T-helper 2 cell treated with Interferon-gamma antibody and Interleukin-4, amounts not matched to agents 5 μg/mL and 100 μg/mL, for 36 hours (primary cell): ENCODE data around the gene AMBRA1.

ENCODE experiments used
- DNase-seq: peaks from one replicate; pipeline ENCODE4 v3.0.0; 2021; ENCODE audit warnings: low spot score
- H3K27ac Mint-ChIP-seq: one replicate; pipeline ENCODE4 v1.8.0; 2021; ENCODE audit warnings: mild to moderate bottlenecking, mixed read lengths
- H3K27me3 Mint-ChIP-seq: one replicate; pipeline ENCODE4 v1.8.0; 2021; ENCODE audit warnings: low read depth, mixed read lengths
- H3K36me3 Mint-ChIP-seq: one replicate; pipeline ENCODE4 v1.8.0; 2021; ENCODE audit warnings: low read depth, mixed read lengths
- H3K4me1 Mint-ChIP-seq: one replicate; pipeline ENCODE4 v1.8.0; 2021; ENCODE audit warnings: low read depth, mixed read lengths
- H3K4me3 Mint-ChIP-seq: one replicate; pipeline ENCODE4 v1.8.0; 2022; ENCODE audit warnings: mild to moderate bottlenecking, moderate library complexity, mixed read lengths
- H3K9me3 Mint-ChIP-seq: one replicate; pipeline ENCODE4 v1.8.0; 2021; ENCODE audit warnings: mixed read lengths

The AMBRA1 gene

DNA sequence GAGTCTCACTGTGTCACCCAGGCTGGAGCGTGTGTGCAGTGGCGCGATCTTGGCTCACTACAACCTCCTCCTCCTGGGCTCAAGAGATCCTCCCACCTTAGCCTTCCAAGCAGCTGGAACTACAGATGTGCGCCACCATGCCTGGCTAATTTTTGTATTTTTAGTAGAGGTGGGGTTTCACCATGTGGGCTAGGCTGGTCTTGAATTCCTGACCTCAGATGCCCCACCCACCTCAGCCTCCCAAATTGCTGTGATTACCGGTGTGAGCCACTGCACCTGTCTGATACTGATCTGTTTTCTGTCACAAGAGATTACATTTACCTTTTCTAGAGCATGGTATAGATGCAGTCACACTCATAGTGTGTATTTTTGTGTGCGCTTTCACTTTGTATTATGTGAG, 35.1 kb upstream of the AMBRA1 start:
- DNase-seq = no peak
- Mint-ChIP-seq H3K27ac (no peak overlapping the region), H3K9me3 (no peaks in the 10 kb centered on the region), H3K36me3 (peaks cover 22% of the 10 kb centered on the region), H3K4me3 (no peak overlapping the region), H3K27me3 (no peaks in the 10 kb centered on the region), H3K4me1 (peaks cover 2% of the 10 kb centered on the region)

DNA sequence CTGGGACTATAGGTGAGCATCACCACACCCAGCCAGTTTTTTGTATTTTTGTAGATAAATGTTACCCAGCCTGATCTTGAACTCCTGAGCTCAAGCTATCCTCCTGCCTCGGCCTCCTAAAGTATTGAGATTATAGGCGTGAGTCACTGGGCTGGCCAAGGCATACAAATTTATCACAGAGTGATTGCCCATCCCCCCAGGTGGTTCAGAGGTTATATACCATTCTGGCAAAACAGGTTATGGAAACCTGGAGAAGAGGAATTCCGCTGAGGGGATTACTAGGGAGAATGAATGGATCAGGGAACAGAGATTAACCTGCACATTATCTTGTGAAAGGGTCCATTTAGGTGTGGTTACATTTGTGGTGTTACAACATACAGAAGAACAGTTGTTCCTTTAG, 31.6 kb upstream of the AMBRA1 start:
- Mint-ChIP-seq H3K27me3 (no peaks in the 10 kb centered on the region), H3K9me3 (no peaks in the 10 kb centered on the region), H3K36me3 (peaks cover 34% of the 10 kb centered on the region), H3K4me3 (no peak overlapping the region), H3K27ac (no peak overlapping the region), H3K4me1 (peaks cover 9% of the 10 kb centered on the region)
- DNase-seq = no peak

DNA sequence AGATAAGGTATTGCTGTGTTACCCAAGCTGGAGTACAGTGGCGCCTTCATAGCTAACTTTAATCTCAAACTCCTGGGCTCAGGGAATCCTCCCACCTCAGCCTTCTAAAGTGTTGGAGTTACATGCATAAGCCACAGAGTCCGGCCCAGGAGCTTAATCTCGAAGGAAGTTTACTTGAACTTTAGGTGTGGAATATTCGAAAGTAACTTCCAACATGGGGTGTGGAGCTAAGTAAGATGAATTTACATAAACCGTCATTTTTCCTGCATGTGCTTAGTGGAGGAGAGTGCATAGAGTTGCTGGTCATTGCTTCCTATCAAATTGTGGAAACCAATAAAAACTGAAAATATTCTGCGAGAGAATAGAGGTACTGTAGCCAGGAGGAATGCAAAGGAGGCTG, 25.0 kb upstream of the AMBRA1 start:
- H3K4me1 Mint-ChIP-seq = peaks cover 32% of the 10 kb centered on the region
- H3K27me3 Mint-ChIP-seq = no peaks in the 10 kb centered on the region
- no peak for DNase-seq
- H3K36me3 Mint-ChIP-seq = peaks cover 21% of the 10 kb centered on the region
- H3K27ac Mint-ChIP-seq = peak overlapping the region; percentile 76
- no peaks in the 10 kb centered on the region for H3K9me3 Mint-ChIP-seq
- H3K4me3 Mint-ChIP-seq = peak overlapping the region; percentile 90

DNA sequence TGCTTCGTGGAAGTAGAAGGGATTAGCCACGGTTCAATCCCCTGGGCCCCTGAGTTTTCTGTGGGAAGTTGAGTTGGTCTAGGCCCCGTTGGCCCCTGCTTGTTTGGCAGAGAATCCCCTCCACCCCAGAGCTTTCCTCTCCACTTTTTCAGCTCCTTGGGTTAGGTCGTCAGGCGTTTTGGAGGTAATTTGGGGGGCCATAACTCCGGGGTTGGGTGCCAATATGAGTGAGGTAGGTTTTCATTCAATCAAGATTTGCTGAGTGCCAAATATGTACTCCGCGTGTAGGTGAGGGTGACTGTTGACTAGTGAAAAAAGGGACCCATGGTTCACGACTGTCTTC, 24.1 kb upstream of the AMBRA1 start:
- H3K4me3 Mint-ChIP-seq = peak overlapping the region; percentile 90
- peaks cover 21% of the 10 kb centered on the region for H3K36me3 Mint-ChIP-seq
- no peaks in the 10 kb centered on the region for H3K27me3 Mint-ChIP-seq
- peak overlapping the region; percentile 98 for H3K27ac Mint-ChIP-seq
- no peak for DNase-seq
- no peaks in the 10 kb centered on the region for H3K9me3 Mint-ChIP-seq
- H3K4me1 Mint-ChIP-seq = peaks cover 32% of the 10 kb centered on the region

DNA sequence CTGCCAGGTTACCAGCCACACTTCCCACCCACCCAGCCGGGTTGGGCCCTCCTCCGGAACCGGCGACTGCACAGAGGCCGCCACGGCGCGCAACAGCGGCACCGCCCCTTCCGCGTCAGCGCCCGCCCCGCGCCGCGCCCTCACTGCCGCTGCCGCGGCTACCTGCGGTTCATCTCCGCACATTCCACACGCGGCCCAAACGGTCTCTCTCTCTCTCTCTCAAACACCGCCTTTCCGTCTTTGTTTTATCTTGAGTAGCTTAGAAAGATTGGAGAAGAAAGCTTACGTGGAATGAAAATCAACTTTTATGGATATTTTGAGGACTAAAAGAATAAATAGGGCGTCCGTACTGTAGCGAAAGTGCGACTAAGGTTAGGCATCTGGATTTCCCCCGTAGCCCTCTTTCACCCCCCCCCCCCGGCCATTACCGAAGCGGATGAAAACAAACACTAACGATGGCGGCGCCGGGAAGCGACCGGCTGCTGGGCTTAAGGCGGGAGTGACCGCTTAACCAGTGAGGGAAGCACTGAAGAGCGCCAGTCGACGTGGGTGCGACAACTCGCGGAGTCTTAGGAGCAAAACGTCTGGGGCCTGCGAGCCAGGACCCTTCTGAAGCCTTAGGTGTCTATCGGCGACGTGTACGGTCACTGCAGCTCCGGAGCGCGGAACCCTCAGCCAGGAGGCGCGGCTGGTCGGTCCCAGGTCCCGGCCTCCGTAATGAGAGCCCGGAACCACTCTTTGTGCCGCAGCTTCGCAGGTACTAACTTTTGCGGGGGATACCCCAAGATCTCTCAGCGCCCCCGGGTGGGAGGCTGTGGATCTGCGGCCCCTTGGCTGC, 23.5 kb upstream of the AMBRA1 start, which contains the start of the genes ATG13 and HARBI1:
TSS of gene ATG13 (plus strand) at position 420 of the 838 bp plus-strand sequence. CDS start 26,739 bp downstream, outside the sequence.
TSS of gene HARBI1 (minus strand) at position 94 of the 838 bp plus-strand sequence. CDS start 990 bp downstream, outside the sequence.
- Mint-ChIP-seq H3K27me3 (no peaks in the 10 kb centered on the region), H3K27ac (peak within 1 kb of the TSS; percentile 98), H3K4me1 (peaks cover 32% of the 10 kb centered on the region), H3K4me3 (peak within 1 kb of the TSS; percentile 90), H3K9me3 (no peaks in the 10 kb centered on the region), H3K36me3 (peaks cover 16% of the 10 kb centered on the region)
- peak; percentile 94 for DNase-seq

DNA sequence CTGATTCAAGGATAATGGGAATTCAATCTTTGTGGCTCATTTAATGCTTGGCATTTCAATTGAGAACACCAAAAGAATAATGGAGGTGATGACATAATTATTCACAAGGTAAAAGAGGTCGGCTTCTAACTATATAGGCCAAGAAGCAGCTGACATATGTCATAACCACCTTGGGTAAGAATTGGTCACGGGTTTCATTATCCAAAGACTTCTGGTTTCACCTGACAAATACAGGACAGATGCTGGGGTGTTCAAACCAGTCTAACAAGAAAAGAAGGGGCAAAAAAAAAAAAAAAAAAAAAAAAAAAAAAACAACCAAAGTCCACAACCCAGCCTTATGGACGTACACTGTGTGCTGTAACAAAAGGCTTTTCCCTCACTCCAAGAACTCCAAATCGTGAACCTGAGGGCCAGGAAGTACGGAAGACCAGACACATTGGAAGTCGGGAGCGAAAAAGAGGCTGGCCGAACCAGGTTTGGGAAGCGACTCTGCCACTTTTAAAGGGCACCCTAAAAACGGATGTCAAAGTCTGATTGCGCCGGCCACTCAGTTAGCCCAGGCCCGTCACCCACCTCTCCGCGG, 22.8 kb upstream of the AMBRA1 start:
- H3K36me3 Mint-ChIP-seq = peaks cover 13% of the 10 kb centered on the region
- no peaks in the 10 kb centered on the region for H3K27me3 Mint-ChIP-seq
- no peaks in the 10 kb centered on the region for H3K9me3 Mint-ChIP-seq
- peak overlapping the region; percentile 90 for H3K4me3 Mint-ChIP-seq
- peaks cover 39% of the 10 kb centered on the region for H3K4me1 Mint-ChIP-seq
- no peak for DNase-seq
- peak overlapping the region; percentile 98 for H3K27ac Mint-ChIP-seq

DNA sequence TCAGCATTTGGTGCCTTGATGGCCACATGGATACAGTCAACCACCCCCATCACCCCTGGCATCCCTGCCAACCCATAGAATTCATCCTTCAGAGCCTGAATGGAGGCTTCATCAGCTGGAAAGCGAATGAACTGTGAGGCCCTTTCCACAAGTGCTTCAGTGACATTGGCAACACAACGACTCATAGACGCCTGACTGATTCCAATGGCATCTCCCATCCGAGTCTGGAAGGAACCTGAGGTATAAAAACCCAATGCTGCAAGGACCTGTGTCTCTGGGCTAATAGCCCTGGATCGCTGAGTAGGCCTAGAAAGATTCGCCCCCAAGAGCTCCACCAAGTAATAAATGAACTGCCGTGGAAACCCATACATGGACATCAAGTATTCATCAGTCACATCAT, 21.9 kb upstream of the AMBRA1 start:
- peaks cover 7% of the 10 kb centered on the region for H3K36me3 Mint-ChIP-seq
- no peak for DNase-seq
- peak overlapping the region; percentile 98 for H3K27ac Mint-ChIP-seq
- no peaks in the 10 kb centered on the region for H3K9me3 Mint-ChIP-seq
- H3K4me1 Mint-ChIP-seq = peaks cover 37% of the 10 kb centered on the region
- H3K27me3 Mint-ChIP-seq = no peaks in the 10 kb centered on the region
- H3K4me3 Mint-ChIP-seq = peak overlapping the region; percentile 90

DNA sequence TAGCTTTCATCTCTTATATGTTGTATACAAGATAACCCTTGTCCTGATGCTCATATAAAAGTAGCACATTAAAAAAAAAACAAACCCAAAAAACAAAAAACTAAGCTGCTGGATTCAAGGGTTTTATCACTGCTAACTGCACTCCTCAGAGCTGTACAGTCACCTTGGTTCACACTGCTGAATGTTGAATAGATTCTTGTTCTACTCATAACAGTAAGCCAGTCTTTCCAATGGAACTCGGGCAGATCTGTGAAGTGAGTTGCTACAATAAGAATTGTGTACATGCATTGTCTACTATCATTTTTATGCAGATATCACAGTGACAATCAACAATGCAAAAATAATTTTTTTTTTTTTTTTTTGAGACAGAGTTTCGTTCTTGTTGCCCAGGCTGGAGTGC, 18.5 kb upstream of the AMBRA1 start:
- H3K4me1 Mint-ChIP-seq = peaks cover 21% of the 10 kb centered on the region
- no peak overlapping the region for H3K4me3 Mint-ChIP-seq
- no peak for DNase-seq
- no peak overlapping the region for H3K27ac Mint-ChIP-seq
- no peaks in the 10 kb centered on the region for H3K27me3 Mint-ChIP-seq
- H3K9me3 Mint-ChIP-seq = no peaks in the 10 kb centered on the region
- H3K36me3 Mint-ChIP-seq = no peaks in the 10 kb centered on the region

DNA sequence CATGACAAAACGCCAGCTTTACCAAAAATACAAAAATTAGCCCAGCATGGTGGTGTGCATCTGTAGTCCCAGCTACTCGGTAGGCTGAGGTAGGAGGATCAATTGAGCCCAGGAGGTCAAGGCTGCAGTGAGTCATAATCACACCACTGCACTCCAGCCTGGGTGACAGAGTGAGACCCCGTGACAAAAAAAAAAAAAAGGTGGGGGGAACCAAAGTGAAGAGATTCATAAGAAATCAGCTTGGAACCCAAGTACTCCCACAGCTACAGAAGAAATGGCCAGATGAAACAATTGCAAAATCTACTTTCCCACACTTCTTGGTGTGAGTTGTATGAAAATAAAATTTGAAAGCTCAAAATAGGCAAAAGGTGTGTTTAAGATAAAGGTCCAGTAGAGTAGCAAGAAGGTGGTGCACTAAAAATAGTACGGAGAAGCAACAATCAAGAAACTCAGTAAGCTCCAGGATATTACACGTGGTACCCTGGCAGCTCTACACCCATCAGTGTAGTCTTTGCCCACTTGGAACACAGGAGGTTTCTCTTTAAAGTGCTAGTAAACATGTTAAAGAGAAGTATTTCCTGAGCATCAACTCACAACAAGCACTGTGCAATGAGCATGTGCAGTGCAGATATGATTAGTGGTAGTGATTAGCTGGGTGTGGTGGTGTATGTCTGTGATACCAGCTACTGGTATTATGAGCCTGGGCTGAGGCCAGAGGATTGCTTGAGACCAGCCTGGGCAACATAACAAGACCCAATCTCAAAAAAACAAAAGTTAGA, 17.9 kb upstream of the AMBRA1 start:
- Mint-ChIP-seq H3K4me3 (peak overlapping the region; percentile 0), H3K27me3 (no peaks in the 10 kb centered on the region), H3K36me3 (no peaks in the 10 kb centered on the region), H3K4me1 (peaks cover 21% of the 10 kb centered on the region), H3K9me3 (no peaks in the 10 kb centered on the region), H3K27ac (no peak overlapping the region)
- no peak for DNase-seq

DNA sequence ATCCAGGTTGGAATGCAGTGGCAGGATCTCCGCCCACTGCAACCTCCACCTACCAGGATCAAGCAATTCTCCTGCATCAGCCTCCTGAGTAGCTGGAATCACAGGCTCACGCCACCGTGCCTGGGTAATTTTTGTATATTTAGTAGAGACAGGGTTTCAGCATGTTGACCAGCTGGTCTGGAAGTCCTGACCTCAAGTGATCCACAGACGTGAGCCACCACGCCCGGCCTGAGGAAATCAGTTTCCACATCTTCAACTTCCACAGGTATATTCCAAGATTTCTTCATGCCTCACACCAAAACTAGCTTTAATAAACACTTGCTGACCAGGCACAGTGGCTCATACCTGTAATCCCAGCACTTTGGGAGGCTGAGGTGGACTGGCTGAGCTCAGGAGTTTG, 15.6 kb upstream of the AMBRA1 start:
- no peak overlapping the region for H3K27ac Mint-ChIP-seq
- no peaks in the 10 kb centered on the region for H3K36me3 Mint-ChIP-seq
- no peak overlapping the region for H3K4me3 Mint-ChIP-seq
- no peak for DNase-seq
- H3K27me3 Mint-ChIP-seq = no peaks in the 10 kb centered on the region
- H3K9me3 Mint-ChIP-seq = no peaks in the 10 kb centered on the region
- H3K4me1 Mint-ChIP-seq = peaks cover 9% of the 10 kb centered on the region

DNA sequence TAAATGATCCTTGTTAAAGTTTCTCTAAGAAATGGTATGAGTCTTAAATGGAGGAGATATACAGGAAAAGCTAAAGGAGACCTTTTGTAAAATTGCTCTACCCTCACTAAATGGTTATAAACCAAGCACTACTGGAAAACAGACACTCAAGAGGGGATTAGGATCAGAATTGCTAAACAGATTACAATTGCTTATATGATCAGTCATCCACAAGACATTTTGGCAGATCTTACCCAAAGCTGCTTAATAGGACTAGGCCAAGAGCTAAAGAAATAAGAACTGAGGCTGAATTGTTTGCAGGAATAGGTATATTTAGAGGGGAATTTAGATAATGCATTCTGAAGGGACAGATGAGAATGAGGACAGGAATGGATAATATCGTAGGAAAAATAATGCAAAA, 13.7 kb upstream of the AMBRA1 start:
- H3K36me3 Mint-ChIP-seq = no peaks in the 10 kb centered on the region
- H3K4me3 Mint-ChIP-seq = no peak overlapping the region
- peaks cover 9% of the 10 kb centered on the region for H3K4me1 Mint-ChIP-seq
- DNase-seq = no peak
- H3K27me3 Mint-ChIP-seq = no peaks in the 10 kb centered on the region
- H3K9me3 Mint-ChIP-seq = no peaks in the 10 kb centered on the region
- H3K27ac Mint-ChIP-seq = no peak overlapping the region

DNA sequence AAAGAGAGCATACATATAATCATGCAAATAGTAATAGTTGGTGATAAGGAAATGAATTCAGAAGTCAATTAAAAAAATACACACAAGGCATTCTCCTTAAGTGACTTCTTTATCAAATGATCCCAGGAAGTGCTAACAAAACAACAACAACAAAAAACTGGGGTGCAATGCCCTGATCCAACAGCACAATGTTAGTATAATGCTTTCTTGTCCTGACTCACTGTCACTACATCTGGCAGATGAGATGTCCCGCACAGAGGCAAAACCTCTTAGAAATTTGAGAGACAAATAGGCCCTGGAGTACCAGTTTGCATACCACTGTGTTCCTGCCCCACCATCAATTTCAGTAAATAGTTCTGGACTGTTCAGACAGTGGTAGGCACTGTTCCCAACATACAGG, 11.0 kb upstream of the AMBRA1 start:
- Mint-ChIP-seq H3K9me3 (no peaks in the 10 kb centered on the region), H3K27ac (no peak overlapping the region), H3K27me3 (no peaks in the 10 kb centered on the region), H3K4me3 (no peak overlapping the region), H3K4me1 (no peaks in the 10 kb centered on the region), H3K36me3 (no peaks in the 10 kb centered on the region)
- DNase-seq = no peak

DNA sequence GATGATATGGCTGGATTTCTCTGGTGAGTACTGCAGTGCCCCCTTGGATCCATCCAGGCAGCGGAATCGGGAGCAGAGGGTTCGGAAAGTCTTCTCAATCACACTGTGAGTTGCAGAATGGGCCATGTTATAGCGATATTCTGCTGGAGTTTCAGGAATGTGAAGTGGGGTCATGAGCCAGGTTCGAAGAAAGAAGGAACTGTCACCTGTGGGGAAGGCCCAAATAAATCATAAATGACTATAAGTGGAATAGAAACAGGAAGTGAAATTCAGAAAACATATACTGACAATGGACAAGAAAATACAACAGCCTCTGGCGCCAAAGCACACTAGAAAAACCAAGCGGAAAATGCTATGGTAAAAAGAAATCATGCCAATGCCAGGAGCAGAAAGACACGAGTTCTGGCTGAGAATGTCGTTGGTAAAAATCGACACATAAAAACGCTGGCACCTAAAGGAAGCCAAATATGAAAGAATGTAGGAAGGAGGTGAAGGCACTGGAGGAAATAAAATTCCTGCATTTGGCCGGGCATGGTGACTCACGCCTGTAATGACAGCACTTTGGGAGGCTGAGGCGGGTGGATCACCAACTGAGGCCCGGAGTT, 10.0 kb upstream of the AMBRA1 start:
- no peak for DNase-seq
- Mint-ChIP-seq H3K27me3 (no peaks in the 10 kb centered on the region), H3K27ac (no peak overlapping the region), H3K9me3 (no peaks in the 10 kb centered on the region), H3K36me3 (no peaks in the 10 kb centered on the region), H3K4me1 (no peaks in the 10 kb centered on the region), H3K4me3 (no peak overlapping the region)

DNA sequence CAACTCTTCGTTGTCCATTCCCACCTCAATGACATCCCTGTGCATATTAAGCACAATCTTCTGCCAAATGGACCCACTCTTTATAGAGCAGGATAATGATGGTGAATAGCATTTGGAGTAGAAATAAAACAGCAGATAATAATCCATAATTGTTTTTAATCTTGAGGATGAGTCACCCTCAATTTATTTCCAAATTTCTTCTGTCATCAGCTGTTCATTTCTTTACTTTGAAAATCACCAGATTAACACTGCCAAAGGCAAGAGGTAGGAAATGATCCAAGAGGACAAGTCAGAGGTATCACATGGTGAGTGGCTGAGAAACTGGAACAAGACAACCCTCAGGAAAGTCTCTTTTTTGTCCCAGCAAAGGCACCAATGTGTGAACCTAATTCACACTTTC, 7.3 kb upstream of the AMBRA1 start:
- H3K27me3 Mint-ChIP-seq = no peaks in the 10 kb centered on the region
- H3K4me1 Mint-ChIP-seq = peaks cover 1% of the 10 kb centered on the region
- DNase-seq = no peak
- no peak overlapping the region for H3K27ac Mint-ChIP-seq
- no peak overlapping the region for H3K4me3 Mint-ChIP-seq
- no peaks in the 10 kb centered on the region for H3K9me3 Mint-ChIP-seq
- H3K36me3 Mint-ChIP-seq = no peaks in the 10 kb centered on the region
